SK-N-MC (cell line): ENCODE results near the gene ARL6IP6.
"Not testable (repeated sequence)": the region's sequence is repeated elsewhere in the genome, so short reads cannot be mapped to it uniquely, and the experiment has no call there.

ENCODE experiments used
- EZH2 ChIP-seq: fragments of 200-600 bp; sonication (generic); IDR thresholded peaks from one replicate; pipeline ENCODE4 v1.6.1; 2017; ENCODE audit warnings: antibody characterized with exemption
- POLR2AphosphoS5 ChIP-seq: IDR thresholded peaks from 2 replicates; pipeline ENCODE4 v1.6.1; 2012; ENCODE audit warnings: mild to moderate bottlenecking, low read depth, low read length, borderline replicate concordance

- TF ChIP-seq POLR2AphosphoS5, EZH2: not testable (repeated sequence)
Measured at GRCh38 chr2:152763208-152763607, 44.8 kb downstream of the ARL6IP6 start.
